Esophagus (tissue), 2 donors: ENCODE measurements around the gene ARSA. TPM values are rescaled to one million over a fixed set of nuclear protein-coding genes. Genes with fewer than 3 reads are reported as not detected.
"Not testable (repeated sequence)": the region's sequence is repeated elsewhere in the genome, so short reads cannot be mapped to it uniquely, and the experiment has no call there.

Source experiments
- H3K27ac ChIP-seq, 2 donors: one replicate each; pipeline ENCODE4 v1.5.1; 2013; ENCODE audit warnings: low read depth in 2 of 2, mild to moderate bottlenecking in 2 of 2, inconsistent platforms in 1 of 2, low read length in 1 of 2, moderate library complexity in 1 of 2
- H3K27me3 ChIP-seq, 2 donors: one replicate each; pipeline ENCODE4 v1.6.1; 2013; ENCODE audit warnings: low read length in 2 of 2, control low read depth in 1 of 2, mild to moderate bottlenecking in 1 of 2; ENCODE audit not compliant: insufficient read depth in 2 of 2, control insufficient read depth in 1 of 2
- H3K36me3 ChIP-seq, 2 donors: one replicate each; pipeline ENCODE4 v1.6.1; 2013; ENCODE audit warnings: low read length in 1 of 2; ENCODE audit not compliant: control insufficient read depth in 2 of 2, insufficient read depth in 2 of 2
- H3K4me1 ChIP-seq, 2 donors: one replicate each; pipeline ENCODE4 v1.6.1; 2013; ENCODE audit warnings: low read length in 1 of 2; ENCODE audit not compliant: control insufficient read depth in 2 of 2, insufficient read depth in 2 of 2
- H3K4me3 ChIP-seq, 2 donors: one replicate each; pipeline ENCODE4 v1.5.1; 2013; ENCODE audit warnings: low read length in 2 of 2, mild to moderate bottlenecking in 2 of 2, low read depth in 1 of 2, moderate library complexity in 1 of 2
- H3K9me3 ChIP-seq, 2 donors: one replicate each; pipeline ENCODE4 v1.6.1; 2013; ENCODE audit warnings: mild to moderate bottlenecking in 2 of 2, low read depth in 1 of 2, low read length in 1 of 2, moderate library complexity in 1 of 2; ENCODE audit not compliant: control insufficient read depth in 2 of 2, insufficient read depth in 1 of 2
- WGBS, 2 donors: extraction: QIAGEN DNeasy Blood & Tissue Kit; methylation state at CpG; one replicate each; pipeline ENCODE4 v1.1.7; 2013; 5-methylcytosine and 5-hydroxymethylcytosine counted together
- polyA plus RNA-seq, 2 donors: library from polyadenylated mRNA; stranded (reverse); fragments of 200-250 nt; gene quantifications; one replicate each; pipeline ENCODE4 v1.2.3, GENCODE V29; 2013
- donor health status: healthy with polysubstance abuse.
- donor health status: Bipolar disorder and iron deficiency.

ARSA gene
- polyA plus RNA-seq, 2 donors: 25.8 to 52.1 TPM

- Histone ChIP-seq H3K4me3 (no peak overlapping the region), H3K9me3 (no peaks in the 10 kb centered on the region), H3K36me3 (no peaks in the 10 kb centered on the region), H3K27ac (peak overlapping the region in 1 of 2 donors; percentile 9), H3K27me3 (peaks cover 0 to 2% of the 10 kb centered on the region in 2 donors), H3K4me1 (no peaks in the 10 kb centered on the region)
- 67 to 73% methylated on average over 4 of the region's 4 CpGs for WGBS, 2 donors
Measured at GRCh38 chr22:50657925-50658324, 30.0 kb upstream of the ARSA start.

- Histone ChIP-seq H3K9me3 (no peaks in the 10 kb centered on the region), H3K36me3 (no peaks in the 10 kb centered on the region), H3K4me3 (no peak overlapping the region), H3K4me1 (no peaks in the 10 kb centered on the region), H3K27ac (peak overlapping the region; percentile 8 to 26), H3K27me3 (peaks cover 0 to 2% of the 10 kb centered on the region in 2 donors)
- 51 to 58% methylated on average over 23 of the region's 23 CpGs for WGBS, 2 donors
Measured at GRCh38 chr22:50656122-50657070, 28.4 kb upstream of the ARSA start.

- H3K4me1 ChIP-seq, H3K27ac ChIP-seq, H3K36me3 ChIP-seq, H3K9me3 ChIP-seq, H3K4me3 ChIP-seq, H3K27me3 ChIP-seq: not testable (repeated sequence)
- 80 to 86% methylated on average over 6 of the region's 6 CpGs for WGBS, 2 donors
Measured at GRCh38 chr22:50654664-50655063, 26.7 kb upstream of the ARSA start.

GRCh38 chr22:50653256-50653655, 25.3 kb upstream of the ARSA start:
- no peak overlapping the region for H3K4me3 ChIP-seq
- 87 to 91% methylated on average over 10 of the region's 10 CpGs for WGBS, 2 donors

GRCh38 chr22:50643821-50644101, 15.8 kb upstream of the ARSA start:
- not testable (repeated sequence) for H3K4me3 ChIP-seq, H3K27me3 ChIP-seq, H3K36me3 ChIP-seq, H3K9me3 ChIP-seq, H3K4me1 ChIP-seq, H3K27ac ChIP-seq
- 61 to 70% methylated on average over 3 of the region's 3 CpGs for WGBS, 2 donors

More at GRCh38 chr22:50653256-50653655, 25.3 kb upstream of the ARSA start:
- Histone ChIP-seq H3K36me3 (no peaks in the 10 kb centered on the region), H3K27me3 (peaks cover 0 to 2% of the 10 kb centered on the region in 2 donors), H3K9me3 (no peaks in the 10 kb centered on the region), H3K27ac (no peak overlapping the region), H3K4me1 (no peaks in the 10 kb centered on the region)

- not testable (repeated sequence) for H3K9me3 ChIP-seq, H3K4me3 ChIP-seq, H3K36me3 ChIP-seq, H3K27me3 ChIP-seq, H3K27ac ChIP-seq, H3K4me1 ChIP-seq
- 90 to 92% methylated on average over 17 of the region's 17 CpGs for WGBS, 2 donors
Measured at GRCh38 chr22:50643021-50643820, 15.3 kb upstream of the ARSA start.

- Histone ChIP-seq H3K27me3 (peaks cover 0 to 4% of the 10 kb centered on the region in 2 donors), H3K4me1 (peaks cover 0 to 3% of the 10 kb centered on the region in 2 donors), H3K4me3 (no peak overlapping the region), H3K36me3 (peaks cover 0 to 2% of the 10 kb centered on the region in 2 donors), H3K27ac (no peak overlapping the region), H3K9me3 (no peaks in the 10 kb centered on the region)
- WGBS, 2 donors: 25 to 30% methylated on average over 17 of the region's 17 CpGs
Measured at GRCh38 chr22:50641696-50642607, 14.0 kb upstream of the ARSA start.

- no peak overlapping the region for H3K27ac ChIP-seq
Measured at GRCh38 chr22:50640857-50641647, 13.1 kb upstream of the ARSA start.

More at GRCh38 chr22:50640857-50641647, 13.1 kb upstream of the ARSA start:
- peaks cover 0 to 3% of the 10 kb centered on the region in 2 donors for H3K4me1 ChIP-seq
- H3K9me3 ChIP-seq: no peaks in the 10 kb centered on the region
- peaks cover 0 to 4% of the 10 kb centered on the region in 2 donors for H3K27me3 ChIP-seq
- WGBS, 2 donors: 80 to 81% methylated on average over 15 of the region's 15 CpGs
- H3K4me3 ChIP-seq: no peak overlapping the region
- H3K36me3 ChIP-seq: peaks cover 0 to 2% of the 10 kb centered on the region in 2 donors
